Hepatocyte (in vitro differentiated cells): ENCODE results near the gene FILIP1.

ENCODE experiments used
- CTCF ChIP-seq: fragments of 200-600 bp; sonication (generic); IDR thresholded peaks from 2 replicates; pipeline ENCODE4 v1.5.1; 2016; ENCODE audit warnings: antibody characterized with exemption, mild to moderate bottlenecking; ENCODE audit not compliant: poor library complexity
- EZH2 ChIP-seq: fragments of 200-600 bp; sonication (generic); IDR thresholded peaks from 2 replicates; pipeline ENCODE4 v1.6.1; 2016; ENCODE audit warnings: antibody characterized with exemption, mild to moderate bottlenecking, borderline replicate concordance

DNA sequence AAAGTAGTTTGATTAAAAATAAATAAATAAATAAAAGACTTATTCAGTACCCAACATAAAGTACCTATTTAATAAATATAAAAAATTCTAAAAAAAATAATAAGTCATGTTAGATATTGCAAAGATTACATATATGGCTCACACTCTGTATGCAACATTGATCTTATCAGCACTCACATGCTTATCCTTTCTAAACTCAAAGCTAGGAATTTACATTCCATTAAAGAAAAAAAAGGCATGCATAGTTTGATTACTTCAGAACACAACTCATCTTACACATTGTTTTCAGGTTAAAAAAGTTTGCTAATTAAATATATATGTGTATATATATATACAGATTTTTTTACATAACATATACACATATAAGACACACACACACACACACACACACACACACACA lies 96.4 kb downstream of the FILIP1 start:
- no peak for TF ChIP-seq CTCF
- TF ChIP-seq EZH2, result no peak
